Measurements from ENCODE around the gene BRMS1.

BRMS1 gene

DNA sequence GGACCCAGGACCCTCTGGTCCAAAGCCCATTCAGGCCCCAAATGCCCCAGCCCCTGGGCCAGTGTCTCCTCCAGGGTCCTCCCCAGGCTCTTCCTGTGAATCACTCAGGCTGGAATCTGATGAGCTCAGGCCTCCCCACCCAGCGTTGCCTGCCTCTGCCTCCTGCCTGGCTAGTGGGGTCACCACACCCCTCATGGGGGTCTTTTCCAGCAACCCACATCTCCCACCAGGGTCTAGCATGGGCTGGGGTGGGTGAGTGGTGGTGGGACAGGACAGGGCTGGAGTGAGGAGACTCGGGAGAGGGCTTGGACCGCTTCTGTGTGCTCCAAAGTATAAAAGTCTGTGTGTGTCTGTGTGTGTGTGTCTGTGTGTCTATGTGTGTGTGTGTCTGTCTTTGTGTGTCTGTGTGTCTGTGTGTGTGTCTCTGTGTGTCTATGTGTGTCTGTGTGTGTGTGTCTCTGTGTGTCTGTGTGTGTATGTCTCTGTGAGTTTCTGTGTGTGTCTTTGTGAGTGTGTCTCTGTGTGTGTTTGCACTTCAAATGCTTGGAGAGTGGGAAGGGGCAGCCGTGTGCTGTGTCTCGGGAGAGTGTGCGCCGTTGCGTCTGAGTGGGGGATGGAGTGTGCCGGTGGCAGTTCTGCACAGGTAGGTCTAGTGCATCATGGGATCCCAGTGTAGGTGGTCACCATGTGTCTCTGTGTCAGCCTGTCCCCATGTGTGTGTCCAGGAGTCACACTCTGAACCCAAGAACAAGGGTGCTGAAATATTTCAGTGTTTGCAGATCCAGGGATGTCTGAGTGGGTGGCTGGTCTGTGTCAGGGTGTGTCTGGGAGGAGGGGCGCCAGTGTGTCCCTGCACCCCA lies 17.5 kb downstream of the BRMS1 start:
- H3K27ac ChIP-seq, result no peak overlapping the region
- no peak for TF ChIP-seq ZFX (IDR thresholded peaks at IDR 0.05; ENCODE audit: borderline replicate concordance)
- TF ChIP-seq, protein P1, sequence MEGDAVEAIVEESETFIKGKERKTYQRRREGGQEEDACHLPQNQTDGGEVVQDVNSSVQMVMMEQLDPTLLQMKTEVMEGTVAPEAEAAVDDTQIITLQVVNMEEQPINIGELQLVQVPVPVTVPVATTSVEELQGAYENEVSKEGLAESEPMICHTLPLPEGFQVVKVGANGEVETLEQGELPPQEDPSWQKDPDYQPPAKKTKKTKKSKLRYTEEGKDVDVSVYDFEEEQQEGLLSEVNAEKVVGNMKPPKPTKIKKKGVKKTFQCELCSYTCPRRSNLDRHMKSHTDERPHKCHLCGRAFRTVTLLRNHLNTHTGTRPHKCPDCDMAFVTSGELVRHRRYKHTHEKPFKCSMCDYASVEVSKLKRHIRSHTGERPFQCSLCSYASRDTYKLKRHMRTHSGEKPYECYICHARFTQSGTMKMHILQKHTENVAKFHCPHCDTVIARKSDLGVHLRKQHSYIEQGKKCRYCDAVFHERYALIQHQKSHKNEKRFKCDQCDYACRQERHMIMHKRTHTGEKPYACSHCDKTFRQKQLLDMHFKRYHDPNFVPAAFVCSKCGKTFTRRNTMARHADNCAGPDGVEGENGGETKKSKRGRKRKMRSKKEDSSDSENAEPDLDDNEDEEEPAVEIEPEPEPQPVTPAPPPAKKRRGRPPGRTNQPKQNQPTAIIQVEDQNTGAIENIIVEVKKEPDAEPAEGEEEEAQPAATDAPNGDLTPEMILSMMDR (IDR thresholded peaks at IDR 0.05), result no peak

DNA sequence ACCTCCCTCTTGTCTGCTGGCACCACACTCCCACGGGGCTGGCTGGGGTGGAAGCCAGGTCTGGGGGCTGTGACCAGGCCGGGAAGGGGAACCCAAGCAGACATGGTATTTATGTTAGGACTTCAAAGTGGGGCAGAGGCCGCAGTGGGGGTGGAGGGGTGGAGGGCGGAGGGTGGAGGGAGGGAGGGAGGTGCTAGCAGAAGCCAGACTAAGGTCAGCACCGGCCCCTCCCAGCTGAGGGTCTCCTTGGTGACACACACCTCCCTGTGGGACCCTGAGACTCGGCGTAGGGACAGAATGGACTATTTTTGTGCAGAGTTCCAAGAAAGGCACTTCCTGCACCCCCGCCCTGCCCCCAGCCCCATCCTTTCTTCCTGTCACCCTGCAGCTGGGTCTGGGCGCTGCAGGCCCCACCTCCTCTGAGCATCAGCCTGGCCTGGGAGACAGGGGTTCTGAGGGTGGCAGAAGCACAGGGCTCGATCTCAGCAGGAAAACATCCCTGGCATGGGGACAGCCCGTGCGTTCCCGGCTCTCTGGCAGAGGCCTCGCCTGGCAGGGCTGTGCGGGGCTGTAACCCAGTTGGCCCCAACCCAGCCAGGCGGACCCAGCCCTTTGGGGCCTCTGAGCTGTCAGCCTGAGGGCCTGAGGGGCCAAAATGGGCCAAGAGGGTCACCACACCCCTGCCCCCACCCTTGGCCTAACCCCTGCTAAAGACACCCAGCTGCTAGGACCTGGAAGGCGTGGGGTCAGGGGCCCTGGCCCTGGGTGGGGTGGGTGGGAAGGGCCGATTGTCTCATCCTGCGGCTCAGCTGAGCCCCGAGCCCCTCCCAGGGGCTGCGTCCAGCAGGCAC lies 18.4 kb downstream of the BRMS1 start:
- no peak for TF ChIP-seq ZFX (IDR thresholded peaks at IDR 0.05; ENCODE audit: borderline replicate concordance)
- TF ChIP-seq, protein P1 (IDR thresholded peaks at IDR 0.05), result no peak
- no peak overlapping the region for H3K27ac ChIP-seq

DNA sequence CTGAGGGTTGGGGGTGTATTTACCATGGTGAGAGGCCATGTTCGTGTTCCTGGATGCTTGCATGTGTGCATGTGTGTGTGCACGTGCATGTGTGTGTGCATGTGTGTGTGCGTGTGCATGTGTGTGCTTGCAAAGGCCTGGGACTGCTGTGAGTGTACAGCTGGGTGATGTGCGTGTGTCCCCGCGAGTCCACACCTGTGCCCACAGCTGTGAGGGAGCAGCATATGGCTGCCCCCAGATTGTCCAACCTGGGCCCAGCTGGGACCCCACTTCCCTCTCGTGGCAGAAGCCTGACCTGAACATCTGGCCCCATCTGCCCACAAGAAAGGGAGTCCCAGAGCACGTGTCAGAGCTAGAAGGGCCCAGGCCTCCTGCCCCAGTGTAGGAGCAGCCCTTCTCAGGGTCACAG lies 19.6 kb downstream of the BRMS1 start:
- no peak overlapping the region for H3K27ac ChIP-seq

DNA sequence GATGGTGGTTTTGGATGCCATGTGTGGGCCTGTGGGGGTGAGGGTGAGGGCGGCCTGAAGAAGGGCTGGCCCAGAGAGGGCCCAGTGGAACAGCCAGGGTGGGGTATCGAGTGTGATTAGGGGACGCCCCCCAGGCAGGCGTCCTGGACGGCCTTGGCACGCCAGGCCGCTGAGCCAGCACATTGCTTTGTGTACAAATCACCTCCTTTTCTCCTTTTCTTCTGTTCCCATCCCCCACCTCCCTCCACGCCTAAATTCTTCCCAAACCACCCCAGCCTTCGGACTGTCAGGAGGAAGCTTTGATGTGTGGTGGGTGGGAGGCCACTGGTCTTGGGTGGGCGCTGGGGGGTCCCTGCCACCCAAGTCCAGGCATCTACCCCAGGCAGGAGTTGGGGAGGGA lies 20.2 kb downstream of the BRMS1 start:
- TF ChIP-seq ZFX (IDR thresholded peaks at IDR 0.05; ENCODE audit: borderline replicate concordance), result no peak
- TF ChIP-seq, protein P1 (IDR thresholded peaks at IDR 0.05), result no peak
- H3K27ac ChIP-seq, result no peak overlapping the region

More for the DNA sequence above, 19.6 kb downstream of the BRMS1 start:
- TF ChIP-seq ZFX (IDR thresholded peaks at IDR 0.05; ENCODE audit: borderline replicate concordance), result no peak
- TF ChIP-seq, protein P1 (IDR thresholded peaks at IDR 0.05), result no peak

DNA sequence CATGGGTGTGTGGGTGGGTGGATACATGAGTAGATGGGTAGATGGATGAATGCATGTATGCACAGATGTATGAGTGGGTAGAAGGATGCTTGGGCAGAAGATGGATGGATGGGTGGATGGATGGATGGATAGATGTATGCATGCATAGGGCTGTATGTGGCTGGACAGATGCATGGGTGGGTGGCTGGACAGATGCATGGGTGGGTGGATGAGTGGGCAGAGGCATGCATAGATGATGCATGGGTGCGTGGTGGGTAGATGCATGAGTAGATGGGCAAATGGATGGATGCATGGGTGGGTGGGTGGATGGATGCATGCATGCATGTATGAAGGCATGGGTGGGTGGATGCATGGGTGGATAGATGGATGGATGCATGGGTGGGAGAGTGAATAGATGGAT lies 21.2 kb downstream of the BRMS1 start:
- H3K27ac ChIP-seq, result no peak overlapping the region
- TF ChIP-seq, protein P1 (IDR thresholded peaks at IDR 0.05), result no peak
- TF ChIP-seq ZFX (IDR thresholded peaks at IDR 0.05; ENCODE audit: borderline replicate concordance), result no peak

DNA sequence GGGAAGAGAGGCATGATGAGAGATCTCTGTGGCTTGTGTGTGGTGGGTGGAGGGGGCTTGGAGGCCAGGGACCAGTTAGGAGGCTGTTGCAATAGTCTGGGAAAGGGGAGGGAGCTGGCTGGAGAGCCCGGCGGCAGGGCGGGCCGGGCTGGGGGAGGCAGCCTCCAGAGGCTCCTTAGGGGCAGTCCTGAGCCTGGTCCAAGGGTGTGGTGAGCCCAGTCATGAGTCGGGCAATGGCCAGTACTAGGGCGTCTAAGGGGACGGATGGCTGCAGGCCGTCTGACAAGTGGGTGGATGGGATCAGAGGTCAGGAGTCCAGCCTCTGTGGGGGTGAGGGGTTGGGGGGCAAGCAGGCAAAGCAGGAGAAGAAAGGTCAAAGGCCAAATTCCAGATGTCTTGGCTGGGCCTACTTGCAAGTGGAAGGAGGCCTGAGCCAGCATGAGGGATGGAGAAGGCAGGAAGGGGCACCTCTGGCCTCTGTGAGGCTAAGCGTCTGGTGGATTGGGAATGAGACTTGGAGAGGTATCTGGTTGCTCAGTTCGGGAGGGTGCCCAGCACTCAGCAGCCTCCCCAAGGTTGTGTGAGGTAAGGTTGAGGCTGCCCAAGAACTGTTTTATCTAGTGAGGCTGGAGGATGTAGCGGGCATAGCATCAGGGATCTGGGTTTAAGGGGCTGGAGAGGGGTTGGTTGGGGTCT lies 22.0 kb downstream of the BRMS1 start:
- TF ChIP-seq, protein P1 (IDR thresholded peaks at IDR 0.05), result no peak
- TF ChIP-seq ZFX (IDR thresholded peaks at IDR 0.05; ENCODE audit: borderline replicate concordance), result no peak
- H3K27ac ChIP-seq, result no peak overlapping the region
